ENCODE data around the gene PCDHGC3. TPM values are rescaled to one million over a fixed set of nuclear protein-coding genes. Genes with fewer than 3 reads are reported as not detected.

Gene PCDHGC3
- total and polyA plus RNA-seq, 2 of the 4 experiments (the other 2 are of a cell fraction) = 21.1 to 72.1 TPM

DNA sequence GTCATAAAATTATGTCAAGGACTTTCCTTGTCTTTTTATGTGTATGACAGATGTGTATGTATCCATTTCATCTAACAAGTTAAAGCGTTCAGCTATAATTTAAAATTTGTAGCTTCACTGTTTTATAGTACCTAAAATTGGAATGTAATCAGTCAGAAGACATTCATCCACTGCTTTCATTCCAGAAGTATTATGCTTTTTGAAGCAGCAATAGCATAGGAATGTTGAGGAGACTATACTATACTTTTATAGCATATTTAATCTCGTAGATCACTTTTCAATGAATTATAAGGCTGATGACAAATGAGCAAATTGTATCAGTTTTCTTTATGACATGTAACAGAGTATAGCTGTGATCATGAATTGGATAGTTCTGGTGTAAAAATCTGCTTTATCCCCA, 38.5 kb upstream of the PCDHGC3 start:
- dilution Hi-C loops (cut with HindIII; ENCODE audit: low sequenced_read_pairs, unreplicated experiment) = no loop called here
- Histone ChIP-seq H3K36me3 (ENCODE audit: control insufficient read depth, insufficient read depth, low read length) (peaks cover 11% of the 10 kb centered on the region), H2BK5ac (ENCODE audit: low read depth, low read length, poor library complexity, severe bottlenecking) (peak overlapping the region; percentile 72), H2AK9ac (replicated peaks; ENCODE audit: low read depth, low read length, poor library complexity) (no peak overlapping the region), H2AK5ac (ENCODE audit: low read depth, low read length) (no peak overlapping the region), H3K14ac (replicated peaks; ENCODE audit: low read depth, low read length) (no peak overlapping the region), H2BK120ac (ENCODE audit: low read depth, low read length) (no peak overlapping the region), H3K9me1 (ENCODE audit: insufficient read depth, low read length) (no peaks in the 10 kb centered on the region), H2BK20ac (ENCODE audit: low read depth, low read length) (no peak overlapping the region), H2AFZ (replicated peaks; ENCODE audit: low read length, poor library complexity) (no peak overlapping the region), H4K20me1 (ENCODE audit: insufficient read depth, low read length) (no peaks in the 10 kb centered on the region), H4K8ac (ENCODE audit: low read depth in 2 of 2, low read length in 2 of 2) (no peak overlapping the region), H3K9me3 (ENCODE audit: control insufficient read depth, insufficient read depth, low read length) (peaks cover 13% of the 10 kb centered on the region; the same call in 1 of the 2 replicates), H3K56ac (ENCODE audit: extremely low read depth, insufficient read depth, low read length) (no peak overlapping the region), H3K4me2 (ENCODE audit: low read depth, low read length) (peak overlapping the region; percentile 63; the same call in 1 of the 2 replicates), H3K27ac (ENCODE audit: insufficient read depth, low read length) (no peak overlapping the region), H3K4ac (ENCODE audit: low read depth, low read length) (no peak overlapping the region), H4K91ac (ENCODE audit: insufficient read depth, low read depth, low read length) (no peak overlapping the region), H4K5ac (ENCODE audit: low read depth, low read length) (no peak overlapping the region), H3K18ac (ENCODE audit: low read depth, low read length) (no peak overlapping the region), H3K4me3 (ENCODE audit: insufficient read depth, low read depth, low read length) (no peak overlapping the region), H3K4me1 (ENCODE audit: control insufficient read depth, insufficient read depth, low read length) (peaks cover 2% of the 10 kb centered on the region; the same call in 1 of the 2 replicates), H3K27me3 (ENCODE audit: control insufficient read depth, insufficient read depth, low read length) (no peaks in the 10 kb centered on the region), H3K9ac (ENCODE audit: low read depth, low read length) (no peak overlapping the region), H3K23ac (ENCODE audit: low read depth, low read length) (no peak overlapping the region), H3K79me1 (ENCODE audit: low read depth in 1 of 2, low read length in 2 of 2) (peaks cover 25 to 32% of the 10 kb centered on the region in 2 experiments), H2BK15ac (ENCODE audit: low read depth, low read length) (no peak overlapping the region)
- DNase-seq (peak; percentile 52), ATAC-seq (ENCODE audit: low read depth) (peak; percentile 75)
- TF ChIP-seq MAFK (IDR thresholded peaks at IDR 0.05; ENCODE audit: low read depth, low read length) = no peak
- no peak for TF ChIP-seq FOS (IDR thresholded peaks at IDR 0.05; ENCODE audit: low read depth, low read length)
- TF ChIP-seq RAD21 (IDR thresholded peaks at IDR 0.05; ENCODE audit: low read length) = no peak
- no peak for TF ChIP-seq MXI1 (IDR thresholded peaks at IDR 0.05; ENCODE audit: borderline replicate concordance, low read depth, low read length)
- no peak for TF ChIP-seq CEBPB (IDR thresholded peaks at IDR 0.05; ENCODE audit: low read depth, low read length)
- TF ChIP-seq RFX5 (IDR thresholded peaks at IDR 0.05; ENCODE audit: low read depth, low read length) = no peak
- TF ChIP-seq RCOR1 (IDR thresholded peaks at IDR 0.05; ENCODE audit: insufficient replicate concordance, low read length) = no peak
- TF ChIP-seq, protein P1, sequence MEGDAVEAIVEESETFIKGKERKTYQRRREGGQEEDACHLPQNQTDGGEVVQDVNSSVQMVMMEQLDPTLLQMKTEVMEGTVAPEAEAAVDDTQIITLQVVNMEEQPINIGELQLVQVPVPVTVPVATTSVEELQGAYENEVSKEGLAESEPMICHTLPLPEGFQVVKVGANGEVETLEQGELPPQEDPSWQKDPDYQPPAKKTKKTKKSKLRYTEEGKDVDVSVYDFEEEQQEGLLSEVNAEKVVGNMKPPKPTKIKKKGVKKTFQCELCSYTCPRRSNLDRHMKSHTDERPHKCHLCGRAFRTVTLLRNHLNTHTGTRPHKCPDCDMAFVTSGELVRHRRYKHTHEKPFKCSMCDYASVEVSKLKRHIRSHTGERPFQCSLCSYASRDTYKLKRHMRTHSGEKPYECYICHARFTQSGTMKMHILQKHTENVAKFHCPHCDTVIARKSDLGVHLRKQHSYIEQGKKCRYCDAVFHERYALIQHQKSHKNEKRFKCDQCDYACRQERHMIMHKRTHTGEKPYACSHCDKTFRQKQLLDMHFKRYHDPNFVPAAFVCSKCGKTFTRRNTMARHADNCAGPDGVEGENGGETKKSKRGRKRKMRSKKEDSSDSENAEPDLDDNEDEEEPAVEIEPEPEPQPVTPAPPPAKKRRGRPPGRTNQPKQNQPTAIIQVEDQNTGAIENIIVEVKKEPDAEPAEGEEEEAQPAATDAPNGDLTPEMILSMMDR (conservative IDR thresholded peaks at IDR 0.05; ENCODE audit: low read depth, low read length) = no peak
- no peak for TF ChIP-seq BHLHE40 (IDR thresholded peaks at IDR 0.05; ENCODE audit: low read depth, low read length)
- TF ChIP-seq, protein P2, sequence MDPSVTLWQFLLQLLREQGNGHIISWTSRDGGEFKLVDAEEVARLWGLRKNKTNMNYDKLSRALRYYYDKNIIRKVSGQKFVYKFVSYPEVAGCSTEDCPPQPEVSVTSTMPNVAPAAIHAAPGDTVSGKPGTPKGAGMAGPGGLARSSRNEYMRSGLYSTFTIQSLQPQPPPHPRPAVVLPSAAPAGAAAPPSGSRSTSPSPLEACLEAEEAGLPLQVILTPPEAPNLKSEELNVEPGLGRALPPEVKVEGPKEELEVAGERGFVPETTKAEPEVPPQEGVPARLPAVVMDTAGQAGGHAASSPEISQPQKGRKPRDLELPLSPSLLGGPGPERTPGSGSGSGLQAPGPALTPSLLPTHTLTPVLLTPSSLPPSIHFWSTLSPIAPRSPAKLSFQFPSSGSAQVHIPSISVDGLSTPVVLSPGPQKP (IDR thresholded peaks at IDR 0.05; ENCODE audit: borderline replicate concordance, low read depth, low read length) = no peak
- no CpG with 5 or more reads among the region's 2 CpGs for WGBS, 2 experiments (ENCODE audit: extremely low coverage in 2 of 2, insufficient read length in 1 of 2)
- intact Hi-C loops (cut with micrococcal nuclease) = no loop called here
- ChIA-PET CTCF (interaction anchor here (1.0 to 1.2 kb wide), 3 partner anchors 9 to 155 kb away, joined by 3 to 5 read pairs (median 4); partner anchors contain the start of gene PCDHGA11), POLR2A (ENCODE audit: unreplicated experiment) (no interaction called here)
- no TSS peak for BruUV-seq (replicated peaks)
- in situ Hi-C loops (cut with MboI; ENCODE audit: low sequenced_read_pairs) = no loop called here

Measured in IMR-90 (cell line).